GM18502 (cell line): ENCODE results near the gene ZNF346.
"Not testable (repeated sequence)": the region's sequence is repeated elsewhere in the genome, so short reads cannot be mapped to it uniquely, and the experiment has no call there.

Experiments
- ATAC-seq: cut with Tn5 transposase; IDR thresholded peaks from one replicate; pipeline ENCODE4 v1.9.1; 2021; ENCODE audit warnings: mild to moderate bottlenecking; ENCODE audit not compliant: unreplicated experiment, poor library complexity

The ZNF346 gene

GRCh38 chr5:177022386-177023302 lies at the start of gene ZNF346:
ZNF346 (plus strand) TSS chr5:177022696; CDS start chr5:177022739, 43 bp downstream.
- peak; percentile 86 for ATAC-seq

- ATAC-seq, result no peak
Measured at GRCh38 chr5:176979669-176980068, 42.8 kb upstream of the ZNF346 start.

GRCh38 chr5:176980818-176981217 lies 41.7 kb upstream of the ZNF346 start:
- ATAC-seq, result no peak

- not testable (repeated sequence) for ATAC-seq
Measured at GRCh38 chr5:176983112-176983511, 39.4 kb upstream of the ZNF346 start.

GRCh38 chr5:176983593-176983992 lies 38.9 kb upstream of the ZNF346 start:
- ATAC-seq, result not testable (repeated sequence)

GRCh38 chr5:176984176-176984575 lies 38.3 kb upstream of the ZNF346 start:
- not testable (repeated sequence) for ATAC-seq

GRCh38 chr5:176985516-176985915 lies 37.0 kb upstream of the ZNF346 start:
- ATAC-seq, result no peak

- ATAC-seq, result no peak
Measured at GRCh38 chr5:176986280-176986679, 36.2 kb upstream of the ZNF346 start.

GRCh38 chr5:176987583-176987982 lies 34.9 kb upstream of the ZNF346 start:
- ATAC-seq, result no peak

GRCh38 chr5:176993081-176993480 lies 29.4 kb upstream of the ZNF346 start:
- not testable (repeated sequence) for ATAC-seq

- peak; percentile 65 for ATAC-seq
Measured at GRCh38 chr5:176994460-176995121, 27.9 kb upstream of the ZNF346 start.

GRCh38 chr5:176995122-176995490 lies 27.4 kb upstream of the ZNF346 start:
- no peak for ATAC-seq

- peak; percentile 50 for ATAC-seq
Measured at GRCh38 chr5:176995896-176996767, 26.4 kb upstream of the ZNF346 start.

GRCh38 chr5:176996780-176997179 lies 25.7 kb upstream of the ZNF346 start:
- no peak for ATAC-seq

- no peak for ATAC-seq
Measured at GRCh38 chr5:176998828-176999227, 23.7 kb upstream of the ZNF346 start.

- ATAC-seq, result not testable (repeated sequence)
Measured at GRCh38 chr5:176999526-176999925, 23.0 kb upstream of the ZNF346 start.

GRCh38 chr5:177003649-177004048 lies 18.8 kb upstream of the ZNF346 start:
- no peak for ATAC-seq

- ATAC-seq, result no peak
Measured at GRCh38 chr5:177004961-177005360, 17.5 kb upstream of the ZNF346 start.

- ATAC-seq, result peak; percentile 65
Measured at GRCh38 chr5:177005619-177006264, 16.8 kb upstream of the ZNF346 start.
